ENCODE measurements around the gene TDRD9. TPM values are rescaled to one million over a fixed set of nuclear protein-coding genes. Genes with fewer than 3 reads are reported as not detected.

TDRD9 gene
- total RNA-seq, 5 donors from 2014 or later (not counting 1 experiment from before 2014, with no cell fraction given) = 0.43 to 1.3 (median 0.56) TPM

DNA sequence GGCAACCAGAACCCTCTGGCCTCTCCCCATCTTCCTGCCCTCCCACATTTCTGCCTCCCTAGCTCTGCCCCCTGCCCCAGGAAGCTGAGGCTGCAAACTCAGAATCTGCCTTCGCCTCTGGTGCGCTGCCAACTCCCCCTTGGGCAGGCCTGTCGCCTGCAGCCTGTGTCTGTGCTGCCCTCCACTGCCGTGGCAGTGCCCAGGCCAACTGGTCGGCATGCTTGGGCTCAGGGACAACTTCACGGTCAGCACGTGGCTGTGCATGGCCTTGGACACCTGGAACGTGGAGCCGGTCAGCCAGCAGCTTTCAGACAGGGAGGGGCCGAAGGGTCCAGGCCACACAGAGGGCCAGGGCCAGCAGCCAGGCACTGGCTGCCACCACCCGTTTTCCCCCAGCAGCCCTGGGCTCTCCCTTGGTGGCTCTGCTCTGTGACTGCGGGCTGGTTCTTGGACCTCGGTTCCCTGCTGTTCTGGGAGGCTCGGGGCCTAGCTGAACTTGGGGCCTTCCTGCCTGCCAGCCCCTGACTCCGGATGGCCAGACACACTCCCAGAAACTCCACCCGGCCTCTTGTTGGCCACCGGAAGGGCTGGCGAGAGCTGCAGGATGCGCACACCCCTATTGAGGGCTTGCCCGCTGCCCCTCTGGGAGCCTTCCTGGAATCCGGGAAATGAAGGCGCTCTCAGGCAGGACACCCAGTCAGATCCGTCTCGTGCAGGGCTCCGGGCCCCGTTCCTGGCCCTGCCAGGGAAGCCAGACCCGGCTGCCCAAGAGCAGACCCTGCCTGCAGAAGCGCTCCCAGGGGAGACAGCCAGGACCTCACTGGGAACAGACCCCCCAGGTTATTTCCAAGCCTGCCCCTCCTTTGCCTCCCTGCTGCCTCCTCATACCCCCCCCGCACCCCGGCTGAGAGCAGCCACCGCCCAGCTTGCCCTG lies 46.7 kb upstream of the TDRD9 start:
- H3K27ac ChIP-seq (ENCODE audit: low read length) = no peak overlapping the region
- no peak overlapping the region for H3K4me3 ChIP-seq (ENCODE audit: control insufficient read depth in 1 of 2, extremely low read depth in 1 of 2, low read length in 1 of 2)
- Mint-ChIP-seq H3K27me3 (no peaks in the 10 kb centered on the region), H3K4me1 (peaks cover 12 to 20% (median 19%) of the 10 kb centered on the region in 3 donors), H3K27ac (no peak overlapping the region), H3K4me3 (peak overlapping the region in 2 of 3 donors; percentile 28 to 74), H3K36me3 (no peaks in the 10 kb centered on the region), H3K9me3 (no peaks in the 10 kb centered on the region)
- DNase-seq = no peak
- CTCF ChIA-PET = no interaction called here
- no peak for ATAC-seq (replicated peaks in 1 of 4)
- POLR2A ChIA-PET = interaction anchor here in 1 of 2 donors (0.6 kb wide), 1 partner anchor 38 kb away, joined by 4 read pairs; no protein-coding TSS in a partner anchor
- H3K4me1 ChIP-seq (ENCODE audit: control insufficient read depth in 1 of 2, extremely low read depth in 1 of 2, insufficient read depth in 2 of 2, low read length in 2 of 2) = peaks cover 0 to 18% of the 10 kb centered on the region in 2 experiments
- H3K27me3 ChIP-seq (replicated peaks in 1 of 2; ENCODE audit: control insufficient read depth in 2 of 2, extremely low read depth in 1 of 2, insufficient read depth in 2 of 2, low read length in 1 of 2) = peaks cover 0 to 37% of the 10 kb centered on the region in 2 experiments
- H3K36me3 ChIP-seq (ENCODE audit: control insufficient read depth in 2 of 2, extremely low read depth in 1 of 2, insufficient read depth in 1 of 2, low read length in 1 of 2) = no peaks in the 10 kb centered on the region
- no peaks in the 10 kb centered on the region for H3K9me3 ChIP-seq
- WGBS (ENCODE audit: insufficient coverage) = 84% methylated on average over 28 of the region's 31 CpGs

DNA sequence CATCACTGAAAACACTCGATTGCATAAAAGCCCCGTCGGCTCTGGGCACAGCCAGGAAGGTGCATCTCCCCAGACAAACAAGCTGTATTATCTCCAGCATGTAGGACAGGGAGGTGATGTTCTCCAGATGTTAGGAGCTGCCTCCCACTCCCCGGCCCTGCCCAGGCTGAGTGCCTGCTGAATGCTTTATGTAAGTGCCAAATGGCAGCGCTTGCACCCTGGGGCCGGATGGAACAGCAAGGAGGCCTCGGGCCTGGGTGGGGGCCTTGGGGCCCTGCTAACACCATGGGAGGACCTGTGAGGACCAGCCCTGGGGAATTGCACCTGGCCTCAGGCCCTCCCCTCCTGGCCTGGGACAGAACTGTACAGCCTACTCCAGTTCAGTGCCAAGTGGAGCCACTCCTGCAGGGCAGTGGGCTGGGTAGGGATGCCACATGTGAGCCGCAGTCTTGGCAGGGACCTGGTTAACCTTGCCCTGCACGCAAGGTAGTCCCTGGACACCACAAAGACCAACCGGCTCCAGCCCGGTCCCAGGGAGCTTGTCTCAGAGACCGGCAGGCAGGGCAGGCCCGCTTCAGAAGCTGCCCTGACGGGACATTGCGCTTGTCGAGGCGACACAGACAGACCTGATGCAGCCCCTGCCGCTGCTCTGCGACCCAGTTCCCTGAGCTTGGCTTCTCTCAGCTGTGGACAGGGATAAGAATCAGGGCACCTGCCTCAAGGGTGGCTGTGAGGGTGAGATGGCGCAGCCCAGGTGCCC lies 45.6 kb upstream of the TDRD9 start:
- H3K27ac Mint-ChIP-seq = no peak overlapping the region
- no peak for ATAC-seq (replicated peaks in 1 of 4)
- Histone ChIP-seq H3K9me3 (no peaks in the 10 kb centered on the region), H3K27me3 (replicated peaks in 1 of 2; ENCODE audit: control insufficient read depth in 2 of 2, extremely low read depth in 1 of 2, insufficient read depth in 2 of 2, low read length in 1 of 2) (peaks cover 0 to 38% of the 10 kb centered on the region in 2 experiments), H3K4me3 (ENCODE audit: control insufficient read depth in 1 of 2, extremely low read depth in 1 of 2, low read length in 1 of 2) (no peak overlapping the region), H3K4me1 (ENCODE audit: control insufficient read depth in 1 of 2, extremely low read depth in 1 of 2, insufficient read depth in 2 of 2, low read length in 2 of 2) (peaks cover 0 to 18% of the 10 kb centered on the region in 2 experiments), H3K27ac (ENCODE audit: low read length) (no peak overlapping the region), H3K36me3 (ENCODE audit: control insufficient read depth in 2 of 2, extremely low read depth in 1 of 2, insufficient read depth in 1 of 2, low read length in 1 of 2) (no peaks in the 10 kb centered on the region)
- 95% methylated on average over 17 of the region's 20 CpGs for WGBS (ENCODE audit: insufficient coverage)
- no peak overlapping the region for H3K4me3 Mint-ChIP-seq
- no peaks in the 10 kb centered on the region for H3K9me3 Mint-ChIP-seq
- ChIA-PET POLR2A (no interaction called here), CTCF (interaction anchor here in 1 of 2 donors (0.6 kb wide), 1 partner anchor 20 kb away, joined by 4 read pairs; no protein-coding TSS in a partner anchor)
- no peaks in the 10 kb centered on the region for H3K27me3 Mint-ChIP-seq
- H3K36me3 Mint-ChIP-seq = no peaks in the 10 kb centered on the region
- DNase-seq = no peak
- peaks cover 12 to 20% (median 19%) of the 10 kb centered on the region in 3 donors for H3K4me1 Mint-ChIP-seq

DNA sequence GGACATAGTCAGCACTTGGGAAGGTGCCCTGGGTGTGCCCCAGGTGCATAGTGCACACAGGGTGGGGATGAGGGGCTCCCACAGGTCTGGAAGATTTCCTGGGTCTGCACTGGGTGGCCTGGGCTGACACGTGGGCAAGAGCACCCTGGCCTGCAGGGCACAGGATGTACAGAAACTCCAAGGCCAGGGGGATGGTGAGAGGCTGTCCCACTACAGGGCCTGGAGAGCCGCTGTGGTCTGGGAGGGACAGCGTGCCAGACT lies 45.1 kb upstream of the TDRD9 start:
- CTCF ChIA-PET = no interaction called here

DNA sequence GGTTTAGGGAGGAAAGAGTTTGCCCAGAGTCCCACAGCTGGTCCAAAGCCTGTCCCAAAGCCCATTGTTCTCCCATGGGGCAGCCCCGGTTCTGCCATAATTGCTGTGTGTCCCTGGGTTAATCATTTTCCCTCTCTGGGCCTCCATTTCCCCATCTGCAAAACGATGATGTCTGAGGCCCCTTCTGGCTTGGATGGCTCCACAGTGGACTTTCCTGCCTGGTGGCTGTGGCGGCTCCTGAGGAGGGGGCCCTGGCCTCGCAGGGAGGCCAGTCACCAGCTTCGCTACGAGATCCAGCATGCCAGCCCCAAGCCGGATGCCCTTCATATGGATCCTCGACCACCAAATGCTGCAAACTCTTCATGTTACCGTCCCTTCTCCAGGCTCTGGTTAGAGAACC lies 43.4 kb upstream of the TDRD9 start:
- no peaks in the 10 kb centered on the region for H3K36me3 ChIP-seq (ENCODE audit: control insufficient read depth in 2 of 2, extremely low read depth in 1 of 2, insufficient read depth in 1 of 2, low read length in 1 of 2)
- H3K4me1 ChIP-seq (ENCODE audit: control insufficient read depth in 1 of 2, extremely low read depth in 1 of 2, insufficient read depth in 2 of 2, low read length in 2 of 2) = peaks cover 0 to 12% of the 10 kb centered on the region in 2 experiments
- H3K9me3 Mint-ChIP-seq = no peaks in the 10 kb centered on the region
- H3K9me3 ChIP-seq = no peaks in the 10 kb centered on the region
- 84% methylated on average over 4 of the region's 9 CpGs for WGBS (ENCODE audit: insufficient coverage)
- H3K36me3 Mint-ChIP-seq = no peaks in the 10 kb centered on the region
- peaks cover 0 to 32% of the 10 kb centered on the region in 2 experiments for H3K27me3 ChIP-seq (replicated peaks in 1 of 2; ENCODE audit: control insufficient read depth in 2 of 2, extremely low read depth in 1 of 2, insufficient read depth in 2 of 2, low read length in 1 of 2)
- ATAC-seq (replicated peaks in 1 of 4) = no peak
- DNase-seq = no peak
- POLR2A ChIA-PET = no interaction called here
- H3K4me1 Mint-ChIP-seq = peaks cover 6 to 13% (median 12%) of the 10 kb centered on the region in 3 donors
- CTCF ChIA-PET = no interaction called here
- H3K27ac Mint-ChIP-seq = no peak overlapping the region
- H3K4me3 Mint-ChIP-seq = no peak overlapping the region
- no peaks in the 10 kb centered on the region for H3K27me3 Mint-ChIP-seq
- H3K27ac ChIP-seq (ENCODE audit: low read length) = no peak overlapping the region
- H3K4me3 ChIP-seq (ENCODE audit: control insufficient read depth in 1 of 2, extremely low read depth in 1 of 2, low read length in 1 of 2) = no peak overlapping the region

More for the DNA sequence above, 45.1 kb upstream of the TDRD9 start:
- Histone ChIP-seq H3K36me3 (ENCODE audit: control insufficient read depth in 2 of 2, extremely low read depth in 1 of 2, insufficient read depth in 1 of 2, low read length in 1 of 2) (no peaks in the 10 kb centered on the region), H3K4me1 (ENCODE audit: control insufficient read depth in 1 of 2, extremely low read depth in 1 of 2, insufficient read depth in 2 of 2, low read length in 2 of 2) (peaks cover 0 to 18% of the 10 kb centered on the region in 2 experiments), H3K27ac (ENCODE audit: low read length) (no peak overlapping the region), H3K4me3 (ENCODE audit: control insufficient read depth in 1 of 2, extremely low read depth in 1 of 2, low read length in 1 of 2) (no peak overlapping the region), H3K27me3 (replicated peaks in 1 of 2; ENCODE audit: control insufficient read depth in 2 of 2, extremely low read depth in 1 of 2, insufficient read depth in 2 of 2, low read length in 1 of 2) (peaks cover 0 to 38% of the 10 kb centered on the region in 2 experiments), H3K9me3 (no peaks in the 10 kb centered on the region)
- Mint-ChIP-seq H3K27me3 (no peaks in the 10 kb centered on the region), H3K4me1 (peaks cover 12 to 20% (median 19%) of the 10 kb centered on the region in 3 donors), H3K4me3 (no peak overlapping the region), H3K36me3 (no peaks in the 10 kb centered on the region), H3K9me3 (no peaks in the 10 kb centered on the region), H3K27ac (no peak overlapping the region)
- POLR2A ChIA-PET = no interaction called here
- WGBS (ENCODE audit: insufficient coverage) = 79% methylated on average over 3 of the region's 3 CpGs
- ATAC-seq (replicated peaks in 1 of 4) = no peak
- DNase-seq = no peak

DNA sequence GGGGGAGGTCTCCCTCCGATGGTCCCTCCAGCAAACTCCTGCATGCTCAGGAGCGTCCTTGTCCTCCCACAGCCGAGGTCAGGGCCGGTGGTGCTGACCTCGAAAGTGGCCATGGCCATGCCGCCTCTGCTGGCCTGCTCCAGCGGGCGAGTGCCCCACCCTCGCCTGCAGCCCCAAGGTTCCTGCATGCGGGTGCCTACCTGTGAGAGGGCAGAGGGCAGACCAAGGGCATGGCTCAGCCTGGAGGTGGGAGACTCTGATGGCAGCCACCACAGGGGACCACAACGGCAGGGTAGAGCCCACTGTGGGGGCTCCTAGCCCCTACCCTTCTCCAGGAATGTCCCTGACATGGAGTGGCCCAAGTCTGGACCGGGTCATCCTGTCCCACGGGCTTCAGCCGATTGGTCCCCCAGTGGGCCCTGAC lies 42.7 kb upstream of the TDRD9 start:
- no peak overlapping the region for H3K27ac ChIP-seq (ENCODE audit: low read length)
- Mint-ChIP-seq H3K36me3 (no peaks in the 10 kb centered on the region), H3K27me3 (no peaks in the 10 kb centered on the region), H3K9me3 (no peaks in the 10 kb centered on the region), H3K27ac (no peak overlapping the region), H3K4me1 (peaks cover 6 to 8% (median 6%) of the 10 kb centered on the region in 3 donors), H3K4me3 (no peak overlapping the region)
- ChIA-PET CTCF (no interaction called here), POLR2A (no interaction called here)
- 85% methylated on average over 11 of the region's 14 CpGs for WGBS (ENCODE audit: insufficient coverage)
- H3K9me3 ChIP-seq = no peaks in the 10 kb centered on the region
- H3K27me3 ChIP-seq (replicated peaks in 1 of 2; ENCODE audit: control insufficient read depth in 2 of 2, extremely low read depth in 1 of 2, insufficient read depth in 2 of 2, low read length in 1 of 2) = peaks cover 0 to 26% of the 10 kb centered on the region in 2 experiments
- peaks cover 0 to 5% of the 10 kb centered on the region in 2 experiments for H3K4me1 ChIP-seq (ENCODE audit: control insufficient read depth in 1 of 2, extremely low read depth in 1 of 2, insufficient read depth in 2 of 2, low read length in 2 of 2)
- DNase-seq (no peak), ATAC-seq (replicated peaks in 1 of 4) (no peak)
- no peak overlapping the region for H3K4me3 ChIP-seq (ENCODE audit: control insufficient read depth in 1 of 2, extremely low read depth in 1 of 2, low read length in 1 of 2)
- H3K36me3 ChIP-seq (ENCODE audit: control insufficient read depth in 2 of 2, extremely low read depth in 1 of 2, insufficient read depth in 1 of 2, low read length in 1 of 2) = no peaks in the 10 kb centered on the region

DNA sequence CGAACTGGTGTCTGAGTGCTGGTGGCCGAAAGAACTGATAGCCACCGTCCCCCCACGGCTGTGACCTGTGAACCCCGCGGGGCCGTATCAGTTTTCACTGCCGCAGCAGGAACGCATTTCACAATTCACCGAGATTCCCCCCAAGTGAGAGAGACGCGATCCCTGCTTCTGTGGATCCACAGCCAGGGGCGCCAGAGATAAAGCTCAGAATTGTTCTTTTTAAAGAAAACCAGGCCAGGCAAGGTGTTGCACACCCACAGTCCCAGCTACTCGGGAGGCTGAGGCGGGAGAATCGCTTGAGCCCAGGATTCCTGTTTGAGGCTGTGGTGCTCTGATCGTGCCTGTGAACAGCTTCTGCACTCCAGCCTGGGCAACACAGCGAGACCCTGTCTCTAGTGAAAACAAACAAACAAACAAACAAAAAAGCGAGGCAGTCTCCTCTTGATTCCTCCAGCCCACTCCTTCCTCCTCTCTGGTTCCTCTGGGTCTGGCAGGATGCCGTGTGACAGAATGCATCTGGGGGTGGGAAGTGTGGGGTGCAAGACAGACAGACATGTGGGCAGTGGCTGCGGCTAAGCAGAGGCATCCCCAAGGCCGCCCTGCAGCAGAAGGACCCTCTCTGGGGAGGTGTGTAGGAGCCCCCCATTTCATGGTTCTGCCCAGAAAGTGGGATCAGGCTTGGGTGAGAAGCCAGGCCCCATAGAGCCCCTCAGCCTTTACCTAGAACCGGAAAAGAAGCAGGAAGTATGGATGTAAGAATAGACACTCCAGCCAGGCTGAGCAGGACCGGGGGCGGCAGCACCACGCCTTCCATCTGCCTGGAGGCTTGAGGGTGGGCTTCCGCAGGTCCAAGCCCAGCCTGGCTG lies 41.7 kb upstream of the TDRD9 start:
- no peak for DNase-seq
- CTCF ChIA-PET = no interaction called here
- H3K27me3 Mint-ChIP-seq = no peaks in the 10 kb centered on the region
- no peak overlapping the region for H3K27ac Mint-ChIP-seq
- no peak for ATAC-seq (replicated peaks in 1 of 4)
- WGBS (ENCODE audit: insufficient coverage) = 86% methylated on average over 21 of the region's 27 CpGs
- H3K4me1 ChIP-seq (ENCODE audit: control insufficient read depth in 1 of 2, extremely low read depth in 1 of 2, insufficient read depth in 2 of 2, low read length in 2 of 2) = no peaks in the 10 kb centered on the region
- peaks cover 0 to 16% of the 10 kb centered on the region in 2 experiments for H3K27me3 ChIP-seq (replicated peaks in 1 of 2; ENCODE audit: control insufficient read depth in 2 of 2, extremely low read depth in 1 of 2, insufficient read depth in 2 of 2, low read length in 1 of 2)
- no peaks in the 10 kb centered on the region for H3K36me3 Mint-ChIP-seq
- no peaks in the 10 kb centered on the region for H3K9me3 ChIP-seq
- H3K27ac ChIP-seq (ENCODE audit: low read length) = no peak overlapping the region
- no peaks in the 10 kb centered on the region for H3K9me3 Mint-ChIP-seq
- no peak overlapping the region for H3K4me3 ChIP-seq (ENCODE audit: control insufficient read depth in 1 of 2, extremely low read depth in 1 of 2, low read length in 1 of 2)
- H3K36me3 ChIP-seq (ENCODE audit: control insufficient read depth in 2 of 2, extremely low read depth in 1 of 2, insufficient read depth in 1 of 2, low read length in 1 of 2) = no peaks in the 10 kb centered on the region
- H3K4me3 Mint-ChIP-seq = no peak overlapping the region
- POLR2A ChIA-PET = no interaction called here
- H3K4me1 Mint-ChIP-seq = no peaks in the 10 kb centered on the region

All from T-cell (primary cell).